GM18870 (cell line): ENCODE results near the gene AP2A2.

ENCODE experiments used
- ATAC-seq: cut with Tn5 transposase; IDR thresholded peaks from one replicate; pipeline ENCODE4 v1.9.1; 2021; ENCODE audit warnings: moderate library complexity; ENCODE audit not compliant: unreplicated experiment

AP2A2 gene

DNA sequence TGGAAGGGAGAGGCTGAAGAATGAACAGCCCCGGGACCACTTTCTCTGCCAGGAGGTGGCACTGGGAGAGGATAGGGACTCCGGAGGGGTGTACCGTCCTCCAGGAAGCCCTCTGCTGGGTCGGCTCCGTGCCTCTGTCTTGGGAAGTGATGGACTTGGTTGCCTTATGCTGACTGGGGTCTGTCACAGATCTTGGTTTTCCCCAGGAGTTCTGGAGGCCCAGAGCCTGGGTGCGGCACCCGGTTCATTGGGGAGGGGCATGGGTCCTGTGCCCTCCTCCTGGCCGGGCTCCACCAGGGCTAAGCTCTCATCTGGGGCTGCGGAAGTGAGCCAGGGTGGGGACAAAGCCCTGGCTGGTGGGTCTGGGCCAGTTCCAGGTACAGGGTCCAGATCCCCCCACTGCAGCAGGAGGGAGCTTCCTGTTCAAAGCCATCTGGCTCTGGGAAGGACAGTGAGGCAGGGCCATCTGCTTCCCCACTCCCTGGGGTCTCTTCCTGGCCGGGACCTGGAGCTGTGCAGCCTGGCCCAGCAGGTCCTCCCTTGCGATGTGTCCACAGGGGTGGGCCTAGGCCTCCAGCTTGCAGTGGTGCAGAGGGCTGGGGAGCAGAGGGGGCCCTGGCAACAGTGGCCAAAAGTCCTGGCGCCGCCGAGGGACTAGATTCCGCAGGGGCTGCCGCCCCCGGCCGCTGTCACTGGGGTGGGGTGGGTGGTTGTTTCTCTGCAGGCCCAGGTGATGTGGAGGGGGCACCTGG is 1.1 kb upstream of the AP2A2 start:
- no peak for ATAC-seq

DNA sequence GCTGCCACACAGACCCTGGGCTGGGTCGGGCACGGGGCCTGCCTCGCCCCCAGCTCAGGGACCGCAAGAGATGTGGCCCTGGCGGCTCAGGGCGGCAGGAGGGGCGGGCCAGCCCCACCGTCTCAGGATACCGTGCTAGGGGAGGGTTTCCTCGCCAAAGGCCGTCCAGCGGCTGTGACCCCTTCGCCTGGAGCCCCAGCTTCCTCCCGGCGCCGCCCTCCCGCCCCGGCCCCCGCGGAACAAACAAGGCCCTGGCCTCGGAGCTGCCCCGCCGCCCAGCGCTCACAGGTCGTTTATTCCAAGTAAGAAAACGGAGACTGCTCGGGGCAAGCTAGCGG is 543 bp upstream of the AP2A2 start:
- ATAC-seq: no peak

DNA sequence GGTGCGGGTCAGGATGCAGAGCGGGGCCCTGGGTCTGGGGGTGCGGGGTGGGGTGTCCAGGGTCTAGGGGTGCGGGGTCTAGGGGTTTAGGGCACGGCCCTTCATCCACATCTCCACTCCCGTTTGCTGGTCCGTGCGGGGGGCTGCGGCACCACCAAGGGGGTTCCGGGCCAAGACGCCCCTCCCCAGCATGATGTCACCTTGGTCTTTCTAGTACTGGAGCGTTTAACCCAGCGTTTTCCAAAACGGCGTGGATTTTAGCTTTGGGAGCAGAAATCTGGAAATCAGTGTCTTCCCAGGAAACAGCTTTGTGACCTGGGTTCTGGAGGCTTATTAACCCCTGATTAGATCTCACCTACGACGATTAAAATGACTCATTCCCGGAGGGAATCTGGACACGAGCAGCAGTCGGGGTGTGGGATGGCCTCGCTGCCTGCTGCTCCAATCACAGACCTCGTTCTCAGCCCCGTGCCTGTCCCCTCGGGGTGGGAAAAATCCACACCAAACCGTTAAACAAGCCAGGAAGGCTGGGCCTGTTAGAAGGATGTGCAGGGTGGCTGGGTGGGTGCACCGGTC is 759 bp downstream of the AP2A2 start:
- no peak for ATAC-seq

DNA sequence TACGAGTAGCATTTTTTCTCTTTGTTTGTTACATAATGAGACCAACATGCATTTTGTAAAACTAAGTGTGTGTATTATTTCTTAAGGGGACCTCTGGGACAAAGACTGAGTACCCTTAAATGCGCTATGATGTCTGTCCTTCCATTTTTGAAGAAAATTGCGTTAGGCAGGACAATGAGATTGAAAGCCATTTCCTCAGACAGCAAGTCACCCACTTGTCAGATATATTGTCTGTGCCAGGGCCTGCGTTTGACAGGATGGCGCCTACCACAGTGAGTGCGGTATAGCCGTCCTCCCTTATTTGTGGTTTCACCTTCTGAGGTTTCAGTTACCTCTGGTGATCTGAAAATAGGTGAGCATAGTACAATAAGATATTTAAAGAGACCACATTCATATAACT is 2.2 kb downstream of the AP2A2 start:
- ATAC-seq: no peak

DNA sequence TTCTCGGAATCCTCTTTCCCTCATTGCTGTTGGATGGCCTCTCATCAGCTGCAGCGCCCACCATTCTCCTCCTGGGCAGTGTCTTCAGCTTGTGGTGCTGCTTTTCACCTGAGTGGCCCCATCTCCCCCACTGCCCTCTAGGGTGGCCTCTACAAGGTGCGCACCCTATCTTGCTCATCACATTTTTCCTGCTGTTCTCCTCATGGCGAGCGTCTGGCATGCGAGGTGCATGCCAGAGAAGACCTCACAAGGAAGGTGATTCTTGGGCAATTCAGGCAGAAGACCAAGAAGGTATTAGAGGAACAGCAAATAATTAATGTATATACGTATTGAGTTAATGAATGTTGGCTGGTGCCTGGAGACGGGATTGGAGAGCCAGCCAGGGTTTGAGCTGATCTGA is 3.1 kb downstream of the AP2A2 start:
- no peak for ATAC-seq

DNA sequence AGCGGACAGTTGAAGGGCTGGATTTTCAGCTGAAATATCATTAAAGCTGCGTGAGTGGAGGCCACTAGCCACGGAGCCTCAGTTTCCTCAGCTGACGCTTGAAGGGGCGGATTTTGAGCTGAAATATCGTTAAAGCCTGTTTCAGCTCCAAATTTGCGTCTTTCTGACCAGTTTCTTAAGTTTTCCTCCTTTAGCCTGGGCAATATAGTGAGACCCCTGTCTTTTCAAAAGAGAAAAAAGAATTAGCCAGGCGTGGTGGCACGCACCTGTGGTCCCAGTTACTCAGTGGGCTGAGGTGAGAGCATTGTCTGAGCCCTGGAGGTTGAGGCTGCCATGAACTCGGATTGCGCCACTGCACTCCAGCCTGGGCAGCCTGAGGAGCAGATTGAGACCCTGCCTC is 3.7 kb downstream of the AP2A2 start:
- ATAC-seq: no peak

DNA sequence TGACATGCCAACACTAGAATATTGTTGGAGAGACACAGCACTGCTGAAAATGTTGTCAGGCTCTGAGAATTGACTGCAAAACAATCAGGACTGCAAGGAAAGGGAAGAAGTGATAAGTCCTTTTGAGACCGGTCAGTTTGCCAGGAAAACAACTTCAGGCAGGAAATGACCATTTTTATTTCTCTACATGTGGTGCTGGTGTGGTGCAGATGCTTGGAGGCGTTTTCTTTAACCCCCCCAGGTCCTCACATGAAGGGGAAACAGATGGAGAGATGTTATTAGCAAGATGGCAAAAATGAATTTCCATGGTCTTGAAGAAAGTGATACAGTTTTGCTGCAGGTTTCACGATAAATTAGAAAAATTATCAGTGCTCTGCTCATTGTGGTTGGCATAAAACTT is 5.7 kb downstream of the AP2A2 start:
- no peak for ATAC-seq

DNA sequence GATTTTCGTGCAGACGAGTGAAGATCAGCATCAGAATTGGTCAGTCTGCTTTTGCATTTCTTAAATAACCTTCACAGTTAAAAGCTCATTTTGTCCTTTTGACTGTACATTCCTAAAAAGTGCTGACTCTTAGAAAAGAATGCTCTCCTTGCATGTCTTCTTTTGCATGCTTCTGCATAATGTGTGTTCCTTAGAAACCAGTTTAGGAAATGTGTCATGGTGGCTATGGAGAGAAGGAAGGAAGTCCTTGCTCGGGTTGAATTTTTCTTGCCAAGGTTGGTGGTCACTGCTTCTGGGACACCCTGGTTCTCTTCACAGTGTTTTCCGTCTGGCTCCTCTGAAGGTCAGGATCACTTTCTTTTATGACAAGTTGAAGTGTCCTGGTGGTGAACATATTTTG is 6.8 kb downstream of the AP2A2 start:
- no peak for ATAC-seq

DNA sequence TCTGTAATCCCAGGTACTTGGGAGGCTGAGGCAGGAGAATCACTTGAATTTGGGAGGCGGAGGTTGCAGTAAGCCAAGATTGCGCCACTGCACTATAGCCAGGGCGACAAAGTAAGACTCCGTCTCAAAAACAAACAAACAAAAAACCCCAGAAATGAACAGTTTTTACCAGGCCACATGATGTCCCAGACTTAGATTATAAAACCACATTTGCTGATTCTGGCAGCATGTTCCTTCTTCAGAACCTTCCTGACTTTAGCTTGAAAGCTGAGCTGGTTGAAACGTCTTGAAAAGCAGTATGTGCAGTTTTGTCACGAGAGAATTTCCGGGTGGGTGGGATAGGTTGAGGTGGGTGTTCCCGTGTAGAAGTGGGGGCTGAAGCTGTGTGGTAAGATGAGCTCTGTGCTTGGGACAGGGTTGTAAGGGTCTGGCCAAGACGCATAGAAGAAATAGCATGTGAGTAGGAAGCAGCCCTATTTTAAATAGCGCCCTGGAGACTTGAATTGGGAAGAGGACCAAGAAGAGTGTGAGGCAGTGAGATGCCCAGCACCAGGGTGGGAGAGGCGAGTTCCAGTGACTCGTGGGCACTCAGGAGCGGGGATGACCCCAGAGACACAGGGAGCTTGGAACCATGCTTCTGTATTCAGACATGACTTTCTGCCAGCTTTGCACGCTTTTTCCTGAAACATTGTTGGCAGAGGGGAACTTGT is 7.6 kb downstream of the AP2A2 start:
- no peak for ATAC-seq

DNA sequence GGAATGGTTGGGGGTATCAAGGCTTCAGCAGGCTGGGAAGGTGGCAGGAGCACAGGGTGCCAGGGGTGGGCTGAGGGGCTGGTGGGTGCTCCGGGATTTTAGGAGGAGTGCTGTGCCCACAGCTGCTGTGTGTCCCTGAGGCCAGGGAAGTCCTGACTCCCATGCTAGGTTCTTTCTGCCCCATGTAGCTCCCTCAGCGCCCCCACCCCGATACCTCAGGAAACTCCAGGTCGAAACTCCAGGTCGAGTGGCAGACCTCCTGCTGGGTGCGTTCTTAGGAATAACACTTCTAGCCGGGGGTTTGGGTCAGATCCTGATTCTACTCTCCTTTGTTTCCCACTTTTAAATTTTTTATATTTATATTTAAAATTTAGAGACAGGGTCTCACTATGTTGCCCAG is 8.3 kb downstream of the AP2A2 start:
- ATAC-seq: no peak

DNA sequence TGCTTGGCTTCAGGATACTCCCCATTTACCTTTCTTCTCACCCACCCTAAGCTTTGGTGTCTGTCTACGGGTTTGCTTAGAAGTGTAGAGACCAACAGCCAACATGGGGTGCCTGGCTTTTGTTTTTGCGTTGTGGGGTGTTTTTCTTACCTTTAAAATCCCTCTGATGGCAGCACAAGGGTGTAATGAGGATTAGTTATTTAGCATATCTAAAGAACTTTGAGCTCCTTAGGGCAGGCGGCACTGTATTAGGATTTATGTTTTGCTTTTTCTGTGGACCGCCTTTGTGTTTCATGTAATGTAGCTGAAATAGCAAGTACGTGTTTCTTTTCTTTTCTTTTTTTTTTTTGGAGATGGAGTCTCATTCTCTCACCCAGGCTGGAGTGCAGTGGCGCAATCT is 8.9 kb downstream of the AP2A2 start:
- ATAC-seq: no peak

DNA sequence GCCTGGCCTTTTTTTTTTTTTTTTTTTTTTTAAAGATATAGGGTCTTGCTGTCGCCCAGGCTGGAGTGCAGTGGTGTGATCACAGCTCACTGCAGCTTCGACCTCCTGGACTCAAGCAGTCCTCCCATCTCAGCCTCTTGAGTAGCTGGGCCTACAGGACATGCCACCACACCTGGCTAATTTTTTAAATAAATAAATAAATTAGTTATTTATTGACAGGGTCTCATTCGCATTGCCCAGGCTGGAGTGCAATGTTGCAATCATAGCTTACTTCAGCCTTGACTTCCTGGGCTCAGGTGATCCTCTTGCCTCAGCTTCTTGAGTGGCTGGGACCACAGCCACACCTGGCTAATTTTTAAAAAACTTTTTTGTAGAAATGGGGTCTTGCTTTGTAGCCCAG is 10.5 kb downstream of the AP2A2 start:
- ATAC-seq: no peak

DNA sequence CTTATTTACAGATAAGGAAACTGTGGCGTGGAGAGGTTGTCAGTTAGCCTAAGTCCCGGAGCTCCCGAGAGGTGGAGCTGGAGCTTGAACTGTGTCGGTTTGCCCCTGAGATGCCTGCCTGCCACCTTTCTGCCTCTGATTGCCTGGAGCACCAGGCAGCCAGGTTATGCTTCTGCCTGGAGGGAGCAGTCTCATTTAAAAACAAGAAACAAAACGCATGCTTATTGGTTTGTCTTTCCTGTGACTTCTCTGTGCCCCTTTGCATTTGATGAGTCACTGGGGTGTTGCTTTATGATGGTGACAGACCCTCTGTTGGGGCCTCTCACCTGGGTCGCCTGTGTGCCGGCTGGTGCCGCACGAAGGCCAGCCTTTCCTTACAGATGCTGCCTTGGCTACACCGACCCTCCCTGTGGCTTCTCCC is 12.2 kb downstream of the AP2A2 start:
- no peak for ATAC-seq

DNA sequence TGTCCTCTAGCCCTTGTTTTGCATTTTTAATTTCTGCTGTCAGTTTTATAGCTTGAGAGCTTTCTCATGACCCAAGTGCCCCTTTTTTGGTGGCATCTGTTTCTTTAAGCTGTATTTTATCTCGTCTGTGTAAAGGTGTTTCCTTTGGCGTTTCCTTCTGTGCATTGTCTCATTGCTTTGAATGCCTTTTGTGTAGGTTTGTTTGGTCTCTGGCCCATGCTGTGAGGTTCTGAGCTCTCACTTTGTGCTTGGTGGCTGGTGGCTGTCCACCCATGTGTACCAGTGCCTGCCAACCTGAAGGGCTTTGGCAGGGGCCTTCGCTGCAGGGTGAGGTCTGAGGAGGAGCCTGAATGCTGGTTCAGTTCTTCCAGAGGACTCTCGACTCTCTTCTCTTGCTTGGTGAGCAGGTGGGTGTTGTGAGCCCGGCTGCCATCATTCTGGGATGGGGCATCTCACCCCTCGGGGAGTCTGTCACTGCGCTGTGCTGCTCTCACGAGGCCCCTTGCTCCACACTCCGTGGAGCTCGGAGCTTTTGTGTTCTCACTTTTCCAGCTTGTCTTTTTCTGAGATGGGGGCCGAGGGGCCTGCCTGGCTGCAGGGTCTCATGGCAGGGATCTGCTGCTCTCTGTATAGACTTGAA is 14.9 kb downstream of the AP2A2 start:
- no peak for ATAC-seq

DNA sequence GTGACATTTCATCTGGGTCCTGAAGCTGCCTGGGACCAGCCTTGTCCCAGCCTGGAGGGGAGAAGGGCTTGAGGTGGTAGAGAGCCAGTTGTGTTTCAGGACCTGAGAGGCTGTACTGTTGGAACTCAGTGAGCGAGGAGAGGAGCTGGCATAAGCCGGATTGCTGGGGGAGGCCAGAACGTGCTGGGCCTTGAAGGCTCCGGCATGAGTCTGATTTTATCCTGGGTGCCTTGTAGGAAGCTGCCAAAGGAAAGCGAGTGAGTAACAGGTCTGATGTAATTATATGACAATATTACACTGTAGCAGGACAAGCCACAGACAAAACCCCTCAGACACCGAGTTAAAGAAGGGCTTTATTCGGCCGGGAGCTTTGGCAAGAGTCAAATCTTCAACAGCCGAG is 17.2 kb downstream of the AP2A2 start:
- no peak for ATAC-seq

DNA sequence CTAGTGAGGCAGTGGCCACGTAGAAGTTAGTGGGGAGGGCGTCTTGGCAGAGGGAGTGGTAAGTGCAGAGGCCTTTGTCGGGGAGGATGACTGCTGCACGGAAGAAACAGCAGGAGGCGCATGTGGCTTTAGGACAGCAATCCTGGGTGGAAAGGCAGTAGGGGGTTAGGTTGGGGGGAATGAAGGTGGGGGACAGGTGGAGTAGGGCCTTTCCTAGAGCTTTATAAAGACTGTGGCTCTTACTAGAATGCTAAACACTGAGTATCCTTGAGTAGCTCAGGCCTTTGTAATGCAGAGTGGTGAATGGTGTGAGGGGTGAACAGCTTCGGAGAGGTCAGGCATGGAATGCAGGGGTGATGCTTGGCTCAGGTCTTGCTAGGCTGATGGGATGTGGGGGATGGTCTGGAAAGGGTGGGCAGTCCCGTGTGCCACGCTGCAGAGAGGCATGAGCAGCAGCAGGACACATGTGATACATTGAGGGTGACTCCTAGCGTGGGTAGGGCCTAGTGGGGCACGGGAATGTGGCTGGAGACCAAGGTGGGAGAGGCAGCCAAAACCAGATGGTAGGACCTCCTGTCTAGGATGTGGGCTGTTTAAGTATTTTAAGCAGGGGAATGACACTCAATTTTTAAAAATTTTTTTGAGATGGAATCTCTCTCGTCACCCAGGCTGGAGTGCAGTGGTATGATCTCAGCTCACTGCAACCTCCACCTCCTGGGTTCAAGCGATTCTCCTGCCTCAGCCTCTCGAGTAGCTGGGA is 19.2 kb downstream of the AP2A2 start:
- no peak for ATAC-seq

DNA sequence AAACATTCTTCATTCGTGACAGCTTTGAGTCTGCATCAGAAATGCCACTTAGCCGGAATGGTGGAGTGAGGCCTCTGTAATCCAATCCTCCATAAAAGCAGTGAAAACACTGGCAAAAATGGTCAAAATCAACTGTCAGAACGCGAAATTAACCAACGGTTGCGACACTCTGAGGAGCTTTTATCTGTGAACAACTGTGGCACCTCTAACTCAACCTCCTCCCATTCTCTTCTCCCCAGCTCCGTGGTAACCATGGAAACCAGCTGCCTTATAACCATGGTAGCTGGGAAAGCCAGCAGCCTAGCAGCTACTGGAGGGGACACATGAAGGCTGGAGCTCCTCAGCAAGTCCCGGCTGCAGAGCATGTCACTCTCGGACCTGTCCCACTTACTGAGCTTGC is 20.3 kb downstream of the AP2A2 start:
- ATAC-seq: no peak

DNA sequence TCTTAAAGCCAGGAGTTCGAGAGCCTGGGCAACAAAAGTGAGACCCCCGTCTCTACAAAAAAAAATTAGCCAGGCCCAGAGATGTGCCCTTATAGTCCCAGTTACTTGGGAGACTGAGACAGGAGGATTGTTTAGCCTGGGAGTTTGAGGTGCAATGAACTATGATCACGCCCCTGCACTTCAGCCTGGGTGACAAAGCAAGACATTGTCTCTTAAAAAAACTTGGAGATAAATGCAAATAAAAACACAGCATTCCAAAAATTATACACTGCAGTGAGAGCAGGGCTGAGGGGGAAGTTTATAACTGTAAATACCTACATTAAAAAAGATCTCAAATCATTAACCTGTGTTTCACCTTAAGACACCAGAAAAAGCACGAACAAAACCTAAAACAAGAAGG is 22.1 kb downstream of the AP2A2 start:
- no peak for ATAC-seq

DNA sequence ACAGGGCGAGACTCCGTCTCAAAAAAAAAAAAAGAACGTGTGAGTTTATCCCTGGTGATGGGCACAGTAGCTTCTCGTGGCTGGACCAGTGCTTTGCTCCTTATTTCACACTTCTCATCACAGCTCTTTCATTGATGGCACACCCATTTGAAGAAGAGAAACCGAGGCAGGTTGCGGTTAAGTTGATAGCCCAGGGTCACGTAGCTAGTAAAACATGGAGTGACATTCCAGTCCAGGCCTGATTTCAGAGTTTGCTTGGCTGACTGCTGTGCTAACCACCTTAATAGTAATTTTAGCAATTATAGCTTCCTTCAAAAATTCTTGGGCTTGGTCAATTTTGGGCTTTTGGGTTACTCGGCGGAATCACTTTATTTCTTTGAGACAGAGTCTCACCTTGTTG is 25.8 kb downstream of the AP2A2 start:
- no peak for ATAC-seq

DNA sequence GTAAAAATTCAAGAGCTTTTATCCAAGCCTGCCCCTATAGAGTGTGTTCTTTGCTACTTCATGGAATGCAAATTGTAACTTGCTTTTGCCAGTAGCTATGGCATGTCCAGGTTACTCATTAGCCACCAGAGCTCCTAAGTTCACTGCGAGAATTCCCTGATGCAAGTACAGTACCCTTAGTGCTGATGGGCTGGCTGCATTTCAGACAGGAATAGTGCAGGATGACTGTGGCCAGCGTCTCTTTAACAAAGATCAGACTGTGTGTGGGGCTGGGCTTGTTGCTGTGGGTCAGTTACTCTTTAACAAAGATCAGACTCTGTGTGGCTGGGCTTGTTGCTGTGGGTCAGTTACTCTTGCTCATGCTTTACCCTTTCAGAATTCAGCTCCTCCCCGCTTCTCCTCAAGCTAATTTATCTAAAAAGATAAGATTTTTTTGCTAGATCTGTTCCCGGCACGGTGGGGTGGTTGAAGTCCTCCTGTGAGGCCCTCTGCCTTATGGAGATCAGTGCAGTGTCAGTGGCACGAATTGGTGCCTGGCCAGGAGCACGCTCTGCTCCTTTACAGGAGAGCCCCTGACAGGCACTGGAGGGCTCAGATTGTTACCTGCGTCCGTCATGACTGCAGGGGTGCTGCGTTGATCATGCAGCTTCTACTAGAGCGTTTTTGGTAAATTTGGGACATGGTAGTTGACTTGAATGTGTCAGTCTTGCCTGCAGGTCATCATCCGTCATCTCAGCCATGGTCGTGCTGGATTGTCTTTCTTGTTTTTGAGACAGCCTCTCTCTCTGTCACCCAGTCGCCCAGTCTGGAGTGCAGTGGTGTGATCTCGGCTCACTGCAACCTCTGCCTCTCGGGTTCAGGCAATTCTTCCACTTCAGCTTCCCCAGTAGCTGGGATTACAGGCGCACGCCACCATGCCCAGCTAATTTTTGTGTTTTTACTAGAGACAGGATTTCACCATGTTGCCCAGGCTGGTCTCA is 27.0 kb downstream of the AP2A2 start:
- ATAC-seq: no peak
